Body of pancreas (tissue), 4 donors: Measurements from ENCODE around the gene P4HA1.

Source experiments
- POLR2A ChIP-seq, 3 donors: fragments of 450-650 bp; IDR thresholded peaks; one replicate each; pipeline ENCODE4 v1.6.1; 2016; ENCODE audit warnings: antibody characterized with exemption in 3 of 3, mild to moderate bottlenecking in 2 of 3
- TF ChIP-seq, protein P1 (sequence below), 7 experiments: fragments of 450-650 bp in 4 of 7; fragments of 200-600 bp in 3 of 7; sonication (generic) in 3 of 7; IDR thresholded peaks; one replicate each; pipeline ENCODE4 v1.5.1; 2016 to 2019; ENCODE audit warnings: antibody characterized with exemption in 7 of 7

DNA sequence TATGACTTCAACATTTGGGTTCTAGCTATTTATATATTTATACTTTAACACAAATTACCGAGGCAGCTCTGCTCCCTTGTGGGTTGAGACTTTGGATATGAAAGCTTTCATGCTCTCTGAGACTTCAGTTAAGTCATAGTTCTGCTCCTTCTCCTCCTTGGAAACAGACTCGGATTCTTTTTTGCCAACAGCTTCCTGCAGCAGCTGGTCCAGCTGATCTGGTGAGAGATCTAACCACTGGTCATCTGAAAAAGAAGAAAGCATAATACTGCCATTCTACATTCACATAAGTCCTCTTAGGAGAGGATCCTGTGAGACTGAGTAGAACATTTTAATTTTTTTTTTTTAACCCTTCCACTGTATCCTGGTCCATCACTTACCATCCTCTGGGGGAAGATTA is 42.6 kb upstream of the P4HA1 start:
- no peak for TF ChIP-seq POLR2A (IDR thresholded peaks at IDR 0.05)
- TF ChIP-seq, protein P1, sequence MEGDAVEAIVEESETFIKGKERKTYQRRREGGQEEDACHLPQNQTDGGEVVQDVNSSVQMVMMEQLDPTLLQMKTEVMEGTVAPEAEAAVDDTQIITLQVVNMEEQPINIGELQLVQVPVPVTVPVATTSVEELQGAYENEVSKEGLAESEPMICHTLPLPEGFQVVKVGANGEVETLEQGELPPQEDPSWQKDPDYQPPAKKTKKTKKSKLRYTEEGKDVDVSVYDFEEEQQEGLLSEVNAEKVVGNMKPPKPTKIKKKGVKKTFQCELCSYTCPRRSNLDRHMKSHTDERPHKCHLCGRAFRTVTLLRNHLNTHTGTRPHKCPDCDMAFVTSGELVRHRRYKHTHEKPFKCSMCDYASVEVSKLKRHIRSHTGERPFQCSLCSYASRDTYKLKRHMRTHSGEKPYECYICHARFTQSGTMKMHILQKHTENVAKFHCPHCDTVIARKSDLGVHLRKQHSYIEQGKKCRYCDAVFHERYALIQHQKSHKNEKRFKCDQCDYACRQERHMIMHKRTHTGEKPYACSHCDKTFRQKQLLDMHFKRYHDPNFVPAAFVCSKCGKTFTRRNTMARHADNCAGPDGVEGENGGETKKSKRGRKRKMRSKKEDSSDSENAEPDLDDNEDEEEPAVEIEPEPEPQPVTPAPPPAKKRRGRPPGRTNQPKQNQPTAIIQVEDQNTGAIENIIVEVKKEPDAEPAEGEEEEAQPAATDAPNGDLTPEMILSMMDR (IDR thresholded peaks at IDR 0.05): no peak
